Hepatocyte (in vitro differentiated cells): ENCODE results near the gene ZNF804B.

Experiments
- CTCF ChIP-seq: fragments of 200-600 bp; sonication (generic); IDR thresholded peaks from 2 replicates; pipeline ENCODE4 v1.5.1; 2016; ENCODE audit warnings: antibody characterized with exemption, mild to moderate bottlenecking; ENCODE audit not compliant: poor library complexity
- EZH2 ChIP-seq: fragments of 200-600 bp; sonication (generic); IDR thresholded peaks from 2 replicates; pipeline ENCODE4 v1.6.1; 2016; ENCODE audit warnings: antibody characterized with exemption, mild to moderate bottlenecking, borderline replicate concordance
- EZH2phosphoT487 ChIP-seq: fragments of 200-600 bp; sonication (generic); IDR thresholded peaks from one replicate; pipeline ENCODE4 v1.6.1; 2018; ENCODE audit warnings: antibody characterized with exemption, mild to moderate bottlenecking, low read depth, moderate library complexity; ENCODE audit not compliant: unreplicated experiment, severe bottlenecking

- TF ChIP-seq CTCF (no peak), EZH2 (no peak), EZH2phosphoT487 (no peak)
Observed at GRCh38 chr7:89104748-89105685, 345.5 kb downstream of the ZNF804B start.
